Activated naive CD8-positive, alpha-beta T cell treated with anti-CD3 and anti-CD28 coated beads for 36 hours (primary cell): Measurements from ENCODE around the gene XPC. TPM values are rescaled to one million over a fixed set of nuclear protein-coding genes. Genes with fewer than 3 reads are reported as not detected.

Source experiments
- DNase-seq: peaks from one replicate; pipeline ENCODE4 v3.0.0; 2021
- H3K27ac Mint-ChIP-seq: one replicate; pipeline ENCODE4 v1.8.0; 2022; ENCODE audit warnings: mild to moderate bottlenecking, moderate library complexity, mixed read lengths
- H3K27me3 Mint-ChIP-seq: one replicate; pipeline ENCODE4 v1.8.0; 2022; ENCODE audit warnings: mild to moderate bottlenecking, mixed read lengths
- H3K36me3 Mint-ChIP-seq: one replicate; pipeline ENCODE4 v1.8.0; 2021; ENCODE audit warnings: mild to moderate bottlenecking, mixed read lengths
- H3K4me1 Mint-ChIP-seq: one replicate; pipeline ENCODE4 v1.8.0; 2021; ENCODE audit warnings: mixed read lengths
- H3K4me3 Mint-ChIP-seq: one replicate; pipeline ENCODE4 v1.8.0; 2022; ENCODE audit warnings: mild to moderate bottlenecking, moderate library complexity, mixed read lengths
- H3K9me3 Mint-ChIP-seq: one replicate; pipeline ENCODE4 v1.8.0; 2022; ENCODE audit warnings: mixed read lengths
- total RNA-seq, 2 experiments: library from RNA; stranded (reverse); gene quantifications; one replicate each; pipeline ENCODE4 v1.2.3, GENCODE V29; 2021

Gene XPC
- total RNA-seq, 2 experiments from 2014 or later: 19.8 to 25.4 TPM

GRCh38 chr3:14199641-14200040 is 21.2 kb upstream of the XPC start:
- Mint-ChIP-seq H3K27me3 (no peaks in the 10 kb centered on the region), H3K4me1 (peaks cover 3% of the 10 kb centered on the region), H3K27ac (no peak overlapping the region), H3K9me3 (no peaks in the 10 kb centered on the region), H3K36me3 (peaks cover 20% of the 10 kb centered on the region), H3K4me3 (no peak overlapping the region)
- no peak for DNase-seq

GRCh38 chr3:14194865-14195264 is 16.5 kb upstream of the XPC start:
- Mint-ChIP-seq H3K27ac (no peak overlapping the region), H3K9me3 (peaks cover 5% of the 10 kb centered on the region), H3K36me3 (peaks cover 47% of the 10 kb centered on the region), H3K27me3 (no peaks in the 10 kb centered on the region), H3K4me3 (no peak overlapping the region), H3K4me1 (peaks cover 25% of the 10 kb centered on the region)
- DNase-seq: no peak

DNA sequence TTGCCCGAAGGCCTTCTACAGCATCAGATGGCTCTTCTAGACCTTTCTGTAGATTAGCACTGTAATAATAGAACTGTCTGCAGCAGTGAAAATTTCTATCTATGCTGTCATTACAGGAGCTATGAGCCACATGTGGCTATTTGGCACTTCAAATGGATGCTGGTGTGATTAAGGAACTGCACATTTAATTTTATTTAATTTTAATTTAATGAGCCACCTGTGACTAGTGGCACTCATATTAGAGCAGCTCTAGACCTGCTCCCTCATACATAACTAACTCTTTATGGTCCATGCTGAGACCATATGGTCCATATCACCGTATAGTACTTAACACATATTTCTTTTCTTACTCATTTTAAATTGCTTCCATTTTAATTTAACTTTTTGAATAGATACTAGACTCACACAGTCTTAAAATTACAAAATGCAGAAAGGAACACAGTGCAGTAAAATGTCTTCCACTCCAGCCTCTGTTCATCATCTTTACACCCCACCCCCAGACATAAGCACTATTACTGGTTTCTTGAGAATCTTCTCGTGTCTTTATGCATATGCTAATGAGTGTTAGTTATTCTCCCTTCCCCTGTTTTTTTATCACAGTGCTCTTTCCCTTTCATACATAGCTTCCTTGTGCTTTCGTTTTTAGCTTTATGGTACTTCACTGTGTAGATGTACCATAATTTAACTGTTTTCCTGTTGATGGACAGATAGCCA is 9.8 kb upstream of the XPC start:
- no peak overlapping the region for H3K4me3 Mint-ChIP-seq
- DNase-seq: no peak
- H3K27ac Mint-ChIP-seq: no peak overlapping the region
- peaks cover 10% of the 10 kb centered on the region for H3K9me3 Mint-ChIP-seq
- peaks cover 56% of the 10 kb centered on the region for H3K36me3 Mint-ChIP-seq
- H3K27me3 Mint-ChIP-seq: no peaks in the 10 kb centered on the region
- peaks cover 50% of the 10 kb centered on the region for H3K4me1 Mint-ChIP-seq

DNA sequence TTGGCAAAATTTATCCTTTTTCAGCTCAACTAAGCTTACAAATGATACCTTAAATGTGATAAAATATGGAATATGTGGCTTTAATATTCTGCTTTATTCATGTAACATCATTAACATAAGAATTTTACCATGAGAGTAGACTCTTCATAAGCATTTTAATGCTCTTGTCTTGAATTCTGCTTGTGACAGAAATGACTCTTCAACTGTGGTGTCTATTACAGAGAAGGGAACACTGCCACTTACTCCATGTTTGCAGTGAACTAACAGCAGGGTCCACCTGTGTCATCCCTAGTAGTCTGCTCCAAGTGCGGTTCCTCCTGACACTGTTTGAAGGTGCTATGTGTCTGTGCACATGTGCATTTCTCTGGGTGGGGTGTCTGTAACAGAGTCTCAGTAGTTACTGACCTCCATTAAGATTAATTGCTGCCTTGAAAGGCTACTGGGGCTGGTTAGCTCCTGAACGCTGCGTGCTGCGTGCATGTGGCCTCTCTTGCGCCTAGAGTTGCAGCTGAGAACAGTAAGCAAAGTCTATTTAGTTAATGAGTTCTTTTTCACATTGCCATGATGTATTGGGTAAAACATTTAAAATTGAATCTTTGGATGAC is 8.6 kb upstream of the XPC start:
- peaks cover 63% of the 10 kb centered on the region for H3K36me3 Mint-ChIP-seq
- no peak overlapping the region for H3K27ac Mint-ChIP-seq
- H3K4me3 Mint-ChIP-seq: no peak overlapping the region
- H3K27me3 Mint-ChIP-seq: no peaks in the 10 kb centered on the region
- peaks cover 10% of the 10 kb centered on the region for H3K9me3 Mint-ChIP-seq
- peaks cover 51% of the 10 kb centered on the region for H3K4me1 Mint-ChIP-seq
- no peak for DNase-seq

DNA sequence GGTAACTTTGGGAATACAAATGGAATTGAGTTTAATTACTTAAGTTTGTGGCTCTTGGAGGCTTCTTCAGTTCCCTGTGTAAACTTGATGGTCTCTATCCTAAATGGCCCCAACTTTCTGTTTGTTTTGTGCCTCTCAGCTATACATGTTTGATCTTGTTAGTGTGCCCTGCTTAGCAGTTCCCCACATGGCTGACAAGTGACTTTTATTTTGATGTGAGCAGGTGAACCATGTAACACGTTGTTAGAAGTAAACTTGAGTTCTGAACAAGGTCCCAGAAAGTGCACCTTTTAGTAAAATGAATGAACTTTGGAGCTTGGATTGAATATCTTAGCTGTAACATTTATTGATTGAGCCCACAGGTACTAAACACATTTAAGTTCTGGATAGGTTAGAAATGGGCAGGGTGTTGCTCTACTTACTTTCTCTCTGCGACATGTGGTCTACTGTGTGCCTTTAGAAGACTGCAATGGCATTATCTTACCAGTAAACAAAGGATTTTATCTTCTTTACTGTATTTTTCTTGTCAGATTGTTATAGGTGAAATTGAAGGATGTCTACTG is 4.7 kb upstream of the XPC start:
- Mint-ChIP-seq H3K27ac (no peak overlapping the region), H3K4me3 (no peak overlapping the region), H3K4me1 (peaks cover 35% of the 10 kb centered on the region), H3K27me3 (no peaks in the 10 kb centered on the region), H3K9me3 (no peaks in the 10 kb centered on the region), H3K36me3 (peaks cover 32% of the 10 kb centered on the region)
- DNase-seq: no peak

- Mint-ChIP-seq H3K27ac (no peak overlapping the region), H3K4me3 (no peak overlapping the region), H3K9me3 (no peaks in the 10 kb centered on the region), H3K4me1 (peaks cover 43% of the 10 kb centered on the region), H3K27me3 (no peaks in the 10 kb centered on the region), H3K36me3 (peaks cover 24% of the 10 kb centered on the region)
- DNase-seq: no peak
Observed at GRCh38 chr3:14181253-14181652, 2.9 kb upstream of the XPC start.

GRCh38 chr3:14179795-14180194 is 1.4 kb upstream of the XPC start:
- Mint-ChIP-seq H3K36me3 (peaks cover 23% of the 10 kb centered on the region), H3K4me3 (peak overlapping the region; percentile 91), H3K27me3 (no peaks in the 10 kb centered on the region), H3K4me1 (peaks cover 50% of the 10 kb centered on the region), H3K9me3 (no peaks in the 10 kb centered on the region), H3K27ac (peak overlapping the region; percentile 100)
- no peak for DNase-seq

- DNase-seq: no peak
- H3K27me3 Mint-ChIP-seq: no peaks in the 10 kb centered on the region
- H3K4me3 Mint-ChIP-seq: peak overlapping the region; percentile 91
- H3K27ac Mint-ChIP-seq: peak overlapping the region; percentile 100
- H3K36me3 Mint-ChIP-seq: peaks cover 22% of the 10 kb centered on the region
- peaks cover 55% of the 10 kb centered on the region for H3K4me1 Mint-ChIP-seq
- no peaks in the 10 kb centered on the region for H3K9me3 Mint-ChIP-seq
Observed at GRCh38 chr3:14179114-14179465, 689 bp upstream of the XPC start.

GRCh38 chr3:14177580-14178246 is 688 bp downstream of the XPC start:
- peak overlapping the region; percentile 100 for H3K27ac Mint-ChIP-seq
- peak overlapping the region; percentile 91 for H3K4me3 Mint-ChIP-seq
- peaks cover 15% of the 10 kb centered on the region for H3K36me3 Mint-ChIP-seq
- no peak for DNase-seq
- no peaks in the 10 kb centered on the region for H3K27me3 Mint-ChIP-seq
- H3K4me1 Mint-ChIP-seq: peaks cover 55% of the 10 kb centered on the region
- H3K9me3 Mint-ChIP-seq: no peaks in the 10 kb centered on the region

GRCh38 chr3:14175383-14176037 is 2.9 kb downstream of the XPC start:
- Mint-ChIP-seq H3K27ac (peak overlapping the region; percentile 60), H3K9me3 (no peaks in the 10 kb centered on the region), H3K36me3 (peaks cover 20% of the 10 kb centered on the region), H3K27me3 (no peaks in the 10 kb centered on the region), H3K4me1 (peaks cover 56% of the 10 kb centered on the region), H3K4me3 (peak overlapping the region; percentile 35)
- DNase-seq: peak; percentile 52

GRCh38 chr3:14174483-14174882 is 3.9 kb downstream of the XPC start:
- no peak overlapping the region for H3K4me3 Mint-ChIP-seq

DNA sequence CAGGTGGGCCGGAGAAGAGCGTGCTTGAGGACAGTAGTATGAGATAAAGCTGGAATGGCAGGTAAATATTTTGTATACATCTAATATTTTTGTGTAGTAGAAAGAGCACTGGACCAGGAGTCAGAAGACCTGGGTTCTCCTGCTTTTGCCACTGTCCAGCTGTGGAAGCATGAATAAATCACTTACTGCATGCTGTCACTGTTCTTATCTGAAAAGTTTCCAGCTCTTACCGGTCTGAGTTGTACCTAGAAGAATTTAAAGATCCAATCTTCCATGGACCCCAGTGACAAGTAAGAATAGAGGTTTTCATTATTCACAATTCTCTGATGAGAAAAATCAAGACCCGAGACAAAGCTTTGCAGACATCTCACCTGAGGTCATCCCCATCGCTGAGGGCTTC is 5.9 kb downstream of the XPC start:
- DNase-seq: no peak
- no peaks in the 10 kb centered on the region for H3K27me3 Mint-ChIP-seq
- H3K9me3 Mint-ChIP-seq: no peaks in the 10 kb centered on the region
- H3K4me3 Mint-ChIP-seq: no peak overlapping the region
- H3K4me1 Mint-ChIP-seq: peaks cover 53% of the 10 kb centered on the region
- no peak overlapping the region for H3K27ac Mint-ChIP-seq
- H3K36me3 Mint-ChIP-seq: peaks cover 30% of the 10 kb centered on the region

More at GRCh38 chr3:14174483-14174882, 3.9 kb downstream of the XPC start:
- H3K36me3 Mint-ChIP-seq: peaks cover 26% of the 10 kb centered on the region
- no peak overlapping the region for H3K27ac Mint-ChIP-seq
- no peaks in the 10 kb centered on the region for H3K27me3 Mint-ChIP-seq
- peaks cover 58% of the 10 kb centered on the region for H3K4me1 Mint-ChIP-seq
- DNase-seq: no peak
- H3K9me3 Mint-ChIP-seq: no peaks in the 10 kb centered on the region

DNA sequence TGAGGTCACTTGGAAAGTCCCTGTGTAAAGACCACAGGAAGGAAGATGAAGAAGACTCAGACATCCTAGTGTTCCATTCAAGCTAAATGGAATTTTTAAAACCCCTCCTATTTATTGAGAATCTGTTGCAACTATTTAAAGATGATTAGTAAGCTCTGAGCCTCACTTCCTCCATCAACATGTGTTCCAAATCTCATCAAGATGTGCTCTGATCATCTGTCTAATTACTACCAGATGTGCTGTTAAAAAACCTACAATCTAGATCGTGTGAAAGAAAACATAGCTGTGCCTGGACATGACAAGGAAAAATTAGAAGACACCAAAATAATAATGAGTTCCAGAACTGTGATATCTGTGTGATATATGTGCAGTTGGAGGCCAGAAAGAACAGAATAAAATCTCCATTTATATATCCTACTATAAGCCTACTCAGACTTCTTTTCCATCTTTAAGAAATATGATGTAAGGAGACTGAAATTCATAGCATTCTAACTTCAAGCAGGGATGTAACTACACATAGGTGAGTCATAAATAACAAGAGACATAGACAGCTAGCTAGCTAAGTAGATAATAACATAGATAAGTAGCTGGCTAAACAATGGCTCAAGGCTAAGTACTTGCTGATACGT is 7.8 kb downstream of the XPC start:
- Mint-ChIP-seq H3K4me3 (no peak overlapping the region), H3K36me3 (peaks cover 38% of the 10 kb centered on the region), H3K4me1 (peaks cover 39% of the 10 kb centered on the region), H3K9me3 (no peaks in the 10 kb centered on the region), H3K27me3 (no peaks in the 10 kb centered on the region), H3K27ac (peak overlapping the region; percentile 55)
- DNase-seq: no peak

GRCh38 chr3:14169871-14170270 is 8.5 kb downstream of the XPC start:
- no peak overlapping the region for H3K27ac Mint-ChIP-seq
- peaks cover 43% of the 10 kb centered on the region for H3K36me3 Mint-ChIP-seq
- H3K4me1 Mint-ChIP-seq: peaks cover 32% of the 10 kb centered on the region

DNA sequence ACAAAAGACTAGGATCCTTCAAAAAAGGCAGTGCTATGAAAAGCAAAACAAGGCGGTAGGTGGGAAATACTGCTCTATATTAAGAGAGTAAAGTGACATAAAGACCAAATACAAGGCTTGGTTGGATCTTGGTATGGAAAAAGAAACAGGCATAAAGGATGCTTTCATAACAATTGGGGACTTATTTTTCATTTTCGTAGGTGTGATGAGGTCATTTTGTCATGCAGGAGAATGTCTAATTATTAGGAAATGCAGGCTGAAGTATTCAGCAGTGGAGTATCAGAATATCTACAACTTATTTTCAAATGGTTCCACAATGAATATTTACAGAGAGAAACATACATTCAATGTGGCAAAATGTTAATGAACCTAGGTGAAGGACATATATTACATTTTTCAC is 9.0 kb downstream of the XPC start:
- Mint-ChIP-seq H3K27me3 (no peaks in the 10 kb centered on the region), H3K9me3 (no peaks in the 10 kb centered on the region), H3K4me1 (peaks cover 29% of the 10 kb centered on the region), H3K4me3 (no peak overlapping the region), H3K27ac (no peak overlapping the region), H3K36me3 (peaks cover 45% of the 10 kb centered on the region)
- DNase-seq: no peak

More at GRCh38 chr3:14169871-14170270, 8.5 kb downstream of the XPC start:
- no peak for DNase-seq
- H3K4me3 Mint-ChIP-seq: no peak overlapping the region
- H3K9me3 Mint-ChIP-seq: no peaks in the 10 kb centered on the region
- H3K27me3 Mint-ChIP-seq: no peaks in the 10 kb centered on the region
